Neural cell (in vitro differentiated cells): Measurements from ENCODE around the gene HS3ST2. TPM values are rescaled to one million over a fixed set of nuclear protein-coding genes. Genes with fewer than 3 reads are reported as not detected.

Experiments
- H2AFZ ChIP-seq: fragments of 200-600, 300-800 bp; sonication (generic), shearing (Covaris generic); 2 replicates; pipeline ENCODE4 v1.6.0; 2014; ENCODE audit warnings: low read depth, mild to moderate bottlenecking, antibody characterized with exemption, low read length, moderate library complexity
- H3F3A ChIP-seq: fragments of 200-600 bp; shearing (Covaris generic); 2 replicates; pipeline ENCODE4 v1.6.1; 2016; ENCODE audit warnings: mild to moderate bottlenecking, moderate library complexity, mixed read lengths, antibody characterized with exemption, low read length; ENCODE audit not compliant: insufficient read depth, poor library complexity, severe bottlenecking
- H3K27ac ChIP-seq: fragments of 200-600, 300-800 bp; sonication (generic), shearing (Covaris generic); 2 replicates; pipeline ENCODE4 v1.5.1; 2014; ENCODE audit warnings: mild to moderate bottlenecking, low read length, moderate library complexity
- H3K27me3 ChIP-seq: fragments of 300-800, 200-600 bp; sonication (generic), shearing (Covaris generic); 2 replicates; pipeline ENCODE4 v1.6.0; 2014; ENCODE audit warnings: mild to moderate bottlenecking, low read depth, low read length, moderate library complexity; ENCODE audit not compliant: insufficient read depth
- H3K36me3 ChIP-seq: fragments of 300-800, 200-600 bp; sonication (generic), shearing (Covaris generic); 2 replicates; pipeline ENCODE4 v1.5.1; 2014; ENCODE audit warnings: mild to moderate bottlenecking, antibody characterized with exemption, low read length, moderate library complexity; ENCODE audit not compliant: insufficient read depth
- H3K4me2 ChIP-seq: fragments of 300-800, 200-600 bp; sonication (generic), shearing (Covaris generic); 2 replicates; pipeline ENCODE4 v1.6.0; 2014; ENCODE audit warnings: mild to moderate bottlenecking, low read length
- H3K4me3 ChIP-seq: fragments of 300-800, 200-600 bp; sonication (generic), shearing (Covaris generic); 2 replicates; pipeline ENCODE4 v1.5.1; 2014; ENCODE audit warnings: mild to moderate bottlenecking, low read length, moderate library complexity
- H3K79me2 ChIP-seq: fragments of 200-600 bp; shearing (Covaris generic); replicated peaks from 2 replicates; pipeline ENCODE4 v1.6.0; 2014; ENCODE audit warnings: mild to moderate bottlenecking, low read length, moderate library complexity; ENCODE audit not compliant: insufficient read depth
- H3K9ac ChIP-seq: fragments of 300-800, 200-600 bp; sonication (generic), shearing (Covaris generic); 2 replicates; pipeline ENCODE4 v1.6.1; 2016; ENCODE audit warnings: mild to moderate bottlenecking, low read length, mixed read lengths
- H3K9me2 ChIP-seq: fragments of 200-600 bp; shearing (Covaris generic); 2 replicates; pipeline ENCODE4 v1.6.1; 2016; ENCODE audit warnings: mild to moderate bottlenecking, low read length, mixed read lengths; ENCODE audit not compliant: insufficient read depth
- H3K9me3 ChIP-seq: fragments of 200-600, 300-800 bp; sonication (generic), shearing (Covaris generic); 2 replicates; pipeline ENCODE4 v1.6.1; 2016; ENCODE audit warnings: mild to moderate bottlenecking, mixed run types, low read length, moderate library complexity, mixed read lengths
- H4K20me1 ChIP-seq: fragments of 200-600 bp; shearing (Covaris generic); 2 replicates; pipeline ENCODE4 v1.6.1; 2016; ENCODE audit warnings: mild to moderate bottlenecking, mixed run types; ENCODE audit not compliant: insufficient read depth
- EP300 ChIP-seq: fragments of 450-650 bp; conservative IDR thresholded peaks from 2 replicates; pipeline ENCODE4 v1.6.1; 2014; ENCODE audit warnings: antibody characterized with exemption, mild to moderate bottlenecking, moderate library complexity; ENCODE audit not compliant: poor library complexity, severe bottlenecking
- EZH2 ChIP-seq: fragments of 200-600, 300-800 bp; shearing (Covaris generic), sonication (generic); IDR thresholded peaks from 2 replicates; pipeline ENCODE4 v1.6.1; 2014; ENCODE audit warnings: antibody characterized with exemption, low read length, borderline replicate concordance, mild to moderate bottlenecking; ENCODE audit not compliant: insufficient read depth, poor library complexity, severe bottlenecking
- MXI1 ChIP-seq: fragments of 450-650 bp; conservative IDR thresholded peaks from 2 replicates; pipeline ENCODE4 v1.6.1; 2014; ENCODE audit warnings: antibody characterized with exemption, mild to moderate bottlenecking; ENCODE audit not compliant: poor library complexity, severe bottlenecking
- POLR2AphosphoS5 ChIP-seq: IDR thresholded peaks from 2 replicates; pipeline ENCODE4 v1.6.1; 2012
- RAD21 ChIP-seq: fragments of 450-650 bp; conservative IDR thresholded peaks from 2 replicates; pipeline ENCODE4 v1.6.1; 2014; ENCODE audit warnings: antibody characterized with exemption, mild to moderate bottlenecking, moderate library complexity
- SMC3 ChIP-seq: fragments of 450-650 bp; conservative IDR thresholded peaks from 2 replicates; pipeline ENCODE4 v1.6.1; 2014; ENCODE audit warnings: antibody characterized with exemption, mild to moderate bottlenecking, moderate library complexity; ENCODE audit not compliant: poor library complexity
- TAF1 ChIP-seq: IDR thresholded peaks from 2 replicates; pipeline ENCODE4 v1.6.1; 2012; ENCODE audit warnings: low read depth
- polyA plus RNA-seq: library from polyadenylated mRNA; depleted of rRNA; stranded (reverse); fragments of >200 nt; gene quantifications from 2 replicates; pipeline ENCODE4 v1.2.3, GENCODE V29; 2014
- TF ChIP-seq, protein P1 (sequence below): fragments of 450-650 bp; IDR thresholded peaks from 2 replicates; pipeline ENCODE4 v1.5.1; 2014; ENCODE audit warnings: antibody characterized with exemption, mild to moderate bottlenecking, moderate library complexity; ENCODE audit not compliant: poor library complexity, severe bottlenecking
- TF ChIP-seq, protein P2 (sequence below): IDR thresholded peaks from 2 replicates; pipeline ENCODE4 v1.6.1; 2012; ENCODE audit warnings: borderline replicate concordance

Gene HS3ST2
- polyA plus RNA-seq, 1 donor from 2014 or later = 3.0 TPM

DNA sequence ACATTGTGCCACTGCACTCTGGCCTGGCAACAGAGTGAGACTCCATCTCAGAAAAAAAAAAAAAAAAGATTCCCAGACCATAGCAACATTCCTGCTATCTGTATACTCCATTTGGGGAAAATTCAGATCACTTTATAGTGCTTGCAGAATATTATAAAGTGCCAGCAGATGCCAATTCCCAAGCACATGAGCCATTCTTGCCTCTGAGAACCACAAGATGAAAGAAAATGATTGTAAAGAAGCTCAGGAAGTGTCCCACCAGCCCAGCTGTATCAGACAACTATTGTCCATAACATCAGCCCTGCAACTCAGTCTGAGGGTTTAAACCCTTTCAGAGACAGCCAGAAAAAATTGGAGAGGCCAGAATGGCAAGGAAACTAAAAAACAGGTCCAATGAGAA lies 69.0 kb downstream of the HS3ST2 start:
- Histone ChIP-seq H3K4me2 (no peak overlapping the region), H3K9ac (no peak overlapping the region), H3F3A (no peaks in the 10 kb centered on the region), H3K36me3 (no peaks in the 10 kb centered on the region), H3K9me2 (no peaks in the 10 kb centered on the region), H4K20me1 (no peaks in the 10 kb centered on the region), H3K27ac (no peak overlapping the region), H3K79me2 (no peaks in the 10 kb centered on the region), H3K4me3 (no peak overlapping the region), H3K9me3 (no peaks in the 10 kb centered on the region), H3K27me3 (no peaks in the 10 kb centered on the region), H2AFZ (no peak overlapping the region)
- TF ChIP-seq, protein P1, sequence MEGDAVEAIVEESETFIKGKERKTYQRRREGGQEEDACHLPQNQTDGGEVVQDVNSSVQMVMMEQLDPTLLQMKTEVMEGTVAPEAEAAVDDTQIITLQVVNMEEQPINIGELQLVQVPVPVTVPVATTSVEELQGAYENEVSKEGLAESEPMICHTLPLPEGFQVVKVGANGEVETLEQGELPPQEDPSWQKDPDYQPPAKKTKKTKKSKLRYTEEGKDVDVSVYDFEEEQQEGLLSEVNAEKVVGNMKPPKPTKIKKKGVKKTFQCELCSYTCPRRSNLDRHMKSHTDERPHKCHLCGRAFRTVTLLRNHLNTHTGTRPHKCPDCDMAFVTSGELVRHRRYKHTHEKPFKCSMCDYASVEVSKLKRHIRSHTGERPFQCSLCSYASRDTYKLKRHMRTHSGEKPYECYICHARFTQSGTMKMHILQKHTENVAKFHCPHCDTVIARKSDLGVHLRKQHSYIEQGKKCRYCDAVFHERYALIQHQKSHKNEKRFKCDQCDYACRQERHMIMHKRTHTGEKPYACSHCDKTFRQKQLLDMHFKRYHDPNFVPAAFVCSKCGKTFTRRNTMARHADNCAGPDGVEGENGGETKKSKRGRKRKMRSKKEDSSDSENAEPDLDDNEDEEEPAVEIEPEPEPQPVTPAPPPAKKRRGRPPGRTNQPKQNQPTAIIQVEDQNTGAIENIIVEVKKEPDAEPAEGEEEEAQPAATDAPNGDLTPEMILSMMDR = no peak
- TF ChIP-seq EZH2 (no peak), EP300 (no peak), POLR2AphosphoS5 (no peak), SMC3 (no peak), TAF1 (no peak), MXI1 (no peak), RAD21 (no peak)
- TF ChIP-seq, protein P2, sequence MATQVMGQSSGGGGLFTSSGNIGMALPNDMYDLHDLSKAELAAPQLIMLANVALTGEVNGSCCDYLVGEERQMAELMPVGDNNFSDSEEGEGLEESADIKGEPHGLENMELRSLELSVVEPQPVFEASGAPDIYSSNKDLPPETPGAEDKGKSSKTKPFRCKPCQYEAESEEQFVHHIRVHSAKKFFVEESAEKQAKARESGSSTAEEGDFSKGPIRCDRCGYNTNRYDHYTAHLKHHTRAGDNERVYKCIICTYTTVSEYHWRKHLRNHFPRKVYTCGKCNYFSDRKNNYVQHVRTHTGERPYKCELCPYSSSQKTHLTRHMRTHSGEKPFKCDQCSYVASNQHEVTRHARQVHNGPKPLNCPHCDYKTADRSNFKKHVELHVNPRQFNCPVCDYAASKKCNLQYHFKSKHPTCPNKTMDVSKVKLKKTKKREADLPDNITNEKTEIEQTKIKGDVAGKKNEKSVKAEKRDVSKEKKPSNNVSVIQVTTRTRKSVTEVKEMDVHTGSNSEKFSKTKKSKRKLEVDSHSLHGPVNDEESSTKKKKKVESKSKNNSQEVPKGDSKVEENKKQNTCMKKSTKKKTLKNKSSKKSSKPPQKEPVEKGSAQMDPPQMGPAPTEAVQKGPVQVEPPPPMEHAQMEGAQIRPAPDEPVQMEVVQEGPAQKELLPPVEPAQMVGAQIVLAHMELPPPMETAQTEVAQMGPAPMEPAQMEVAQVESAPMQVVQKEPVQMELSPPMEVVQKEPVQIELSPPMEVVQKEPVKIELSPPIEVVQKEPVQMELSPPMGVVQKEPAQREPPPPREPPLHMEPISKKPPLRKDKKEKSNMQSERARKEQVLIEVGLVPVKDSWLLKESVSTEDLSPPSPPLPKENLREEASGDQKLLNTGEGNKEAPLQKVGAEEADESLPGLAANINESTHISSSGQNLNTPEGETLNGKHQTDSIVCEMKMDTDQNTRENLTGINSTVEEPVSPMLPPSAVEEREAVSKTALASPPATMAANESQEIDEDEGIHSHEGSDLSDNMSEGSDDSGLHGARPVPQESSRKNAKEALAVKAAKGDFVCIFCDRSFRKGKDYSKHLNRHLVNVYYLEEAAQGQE = no peak

DNA sequence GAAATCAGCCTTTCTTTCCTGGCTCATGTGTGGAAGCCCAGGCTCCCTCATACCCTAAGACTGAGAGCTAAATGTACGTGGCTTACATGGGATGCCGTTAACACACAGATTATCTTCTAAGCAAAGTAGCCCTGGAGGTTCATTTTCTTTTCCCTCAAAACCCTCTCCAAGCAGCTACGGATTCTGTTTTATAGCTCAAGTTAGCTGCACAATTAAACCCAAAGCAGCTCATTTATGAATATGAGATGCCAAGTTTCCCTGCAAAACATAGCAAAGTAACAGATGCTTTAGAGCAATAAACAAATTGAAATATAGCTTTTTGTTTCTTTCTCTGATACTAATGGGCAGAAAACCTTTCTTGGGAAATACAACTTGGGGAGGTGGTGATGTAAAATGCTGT lies 72.0 kb downstream of the HS3ST2 start:
- TF ChIP-seq MXI1 (no peak), SMC3 (no peak), POLR2AphosphoS5 (no peak), TAF1 (no peak), EP300 (no peak), RAD21 (no peak), EZH2 (no peak)
- TF ChIP-seq, protein P1 = no peak
- TF ChIP-seq, protein P2 = no peak
- no peaks in the 10 kb centered on the region for H3K9me2 ChIP-seq
- no peaks in the 10 kb centered on the region for H3K9me3 ChIP-seq
- H3K4me2 ChIP-seq = no peak overlapping the region
- no peaks in the 10 kb centered on the region for H3K79me2 ChIP-seq
- H3K36me3 ChIP-seq = no peaks in the 10 kb centered on the region
- H4K20me1 ChIP-seq = no peaks in the 10 kb centered on the region
- H3K27me3 ChIP-seq = no peaks in the 10 kb centered on the region
- no peak overlapping the region for H3K9ac ChIP-seq
- H3K4me3 ChIP-seq = no peak overlapping the region
- no peak overlapping the region for H3K27ac ChIP-seq
- H3F3A ChIP-seq = no peaks in the 10 kb centered on the region
- H2AFZ ChIP-seq = no peak overlapping the region
